GM18508 (cell line): ENCODE results near the gene PSMD13.
"Not testable (repeated sequence)": the region's sequence is repeated elsewhere in the genome, so short reads cannot be mapped to it uniquely, and the experiment has no call there.

ENCODE experiments used
- ATAC-seq: cut with Tn5 transposase; IDR thresholded peaks from one replicate; pipeline ENCODE4 v1.9.1; 2021; ENCODE audit warnings: moderate number of reproducible peaks; ENCODE audit not compliant: insufficient read depth, unreplicated experiment

PSMD13 gene

DNA sequence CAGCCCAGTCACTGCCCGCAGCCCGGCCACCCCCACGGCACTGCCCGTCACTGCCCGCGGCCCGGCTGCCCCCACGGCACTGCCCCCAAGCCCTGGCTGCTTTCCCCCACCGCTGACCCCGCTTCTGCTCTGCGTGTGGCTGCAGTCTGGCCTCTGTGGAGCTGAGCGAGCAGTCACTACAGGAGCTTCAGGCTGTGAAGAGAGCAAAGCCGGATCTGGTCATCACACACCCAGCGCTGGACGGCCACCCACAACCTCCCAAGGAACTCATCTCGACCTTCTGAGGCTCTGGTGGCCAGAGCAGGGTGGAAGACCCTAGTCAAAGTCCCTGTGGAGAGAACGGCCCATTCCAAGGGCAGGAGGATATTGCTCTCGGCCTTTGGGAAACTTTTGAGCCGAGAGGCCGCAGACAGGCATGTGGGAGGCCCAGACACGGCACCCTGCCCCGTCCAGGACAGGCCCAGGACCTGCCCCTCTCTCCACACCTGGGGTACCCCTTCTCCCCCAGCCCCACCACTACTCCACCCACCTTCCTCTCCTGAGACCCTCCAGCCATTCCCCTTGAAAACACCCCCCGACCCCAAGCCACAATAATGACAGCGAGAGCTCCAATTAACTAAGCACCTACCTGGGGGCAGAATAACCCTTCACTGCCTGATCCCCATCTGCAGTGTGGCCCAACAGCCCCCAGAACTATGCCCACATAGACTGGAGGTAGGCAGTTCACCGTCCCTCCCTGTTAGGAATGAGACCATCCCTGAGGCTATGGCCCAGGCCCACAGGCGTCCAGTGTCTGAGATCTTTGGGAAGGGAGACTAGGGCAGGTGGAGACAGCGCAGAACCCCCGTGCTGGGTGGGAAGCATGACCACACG is 48.5 kb downstream of the PSMD13 start:
- ATAC-seq = no peak

DNA sequence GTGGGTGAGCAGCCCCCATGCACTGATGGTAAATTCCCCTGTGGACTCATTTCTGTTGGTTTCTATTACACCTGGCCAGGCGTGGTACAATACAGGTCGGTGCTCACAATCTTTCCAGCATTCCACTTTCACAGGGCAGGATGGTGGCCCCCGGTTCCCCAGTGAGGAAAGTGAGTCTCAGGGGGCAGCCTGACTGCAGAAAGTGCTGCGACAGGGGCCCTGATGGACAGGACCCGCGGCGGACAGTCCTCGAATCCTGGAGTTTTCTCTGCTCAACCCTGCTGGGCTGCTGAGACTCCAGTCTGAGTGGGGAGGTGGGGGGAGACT is 49.1 kb downstream of the PSMD13 start:
- no peak for ATAC-seq

GRCh38 chr11:286977-287820 is 50.4 kb downstream of the PSMD13 start:
- ATAC-seq = not testable (repeated sequence)

DNA sequence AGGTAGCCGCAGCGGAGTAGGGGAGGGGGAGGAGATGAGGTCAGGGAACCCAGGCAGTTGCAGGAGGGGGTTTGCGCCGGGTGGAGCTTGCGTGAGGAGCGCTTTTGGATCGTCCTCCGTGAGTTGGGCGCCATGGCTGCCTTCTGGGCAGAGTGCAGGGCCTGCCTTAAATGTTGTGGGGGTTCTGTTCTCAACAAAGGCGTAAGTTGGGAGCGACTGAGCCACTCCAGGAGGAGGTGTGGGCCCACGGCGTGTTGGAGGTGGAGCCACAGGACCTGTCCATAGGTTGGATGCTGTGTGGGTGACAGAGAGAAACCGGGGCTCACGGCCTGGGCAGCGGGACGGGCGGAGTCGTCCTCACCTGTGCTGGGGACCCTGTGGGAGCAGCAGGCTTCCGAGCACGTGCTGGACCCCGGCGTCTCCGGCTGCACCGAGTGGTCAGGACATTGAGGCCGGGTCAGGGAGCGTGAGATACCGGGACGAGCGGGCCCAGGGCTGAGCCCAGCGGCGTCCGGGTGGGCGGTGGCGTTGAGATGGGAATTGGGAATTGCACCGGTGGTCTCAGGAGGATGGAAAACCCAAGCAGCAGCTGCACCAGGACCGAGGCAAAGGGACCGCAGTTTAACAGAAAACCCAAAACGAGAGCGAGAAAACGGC is 51.2 kb downstream of the PSMD13 start:
- ATAC-seq = no peak

- no peak for ATAC-seq
Observed at GRCh38 chr11:288478-289397, 52.0 kb downstream of the PSMD13 start, which contains the start of gene PGGHG. Gene PGGHG (plus strand): TSS chr11:289126. CDS start chr11:289817, 691 bp downstream.

- ATAC-seq = no peak
Observed at GRCh38 chr11:289398-289711, 52.6 kb downstream of the PSMD13 start.

- no peak for ATAC-seq
Observed at GRCh38 chr11:289712-290620, 53.2 kb downstream of the PSMD13 start.

GRCh38 chr11:290621-291231 is 54.0 kb downstream of the PSMD13 start:
- no peak for ATAC-seq

DNA sequence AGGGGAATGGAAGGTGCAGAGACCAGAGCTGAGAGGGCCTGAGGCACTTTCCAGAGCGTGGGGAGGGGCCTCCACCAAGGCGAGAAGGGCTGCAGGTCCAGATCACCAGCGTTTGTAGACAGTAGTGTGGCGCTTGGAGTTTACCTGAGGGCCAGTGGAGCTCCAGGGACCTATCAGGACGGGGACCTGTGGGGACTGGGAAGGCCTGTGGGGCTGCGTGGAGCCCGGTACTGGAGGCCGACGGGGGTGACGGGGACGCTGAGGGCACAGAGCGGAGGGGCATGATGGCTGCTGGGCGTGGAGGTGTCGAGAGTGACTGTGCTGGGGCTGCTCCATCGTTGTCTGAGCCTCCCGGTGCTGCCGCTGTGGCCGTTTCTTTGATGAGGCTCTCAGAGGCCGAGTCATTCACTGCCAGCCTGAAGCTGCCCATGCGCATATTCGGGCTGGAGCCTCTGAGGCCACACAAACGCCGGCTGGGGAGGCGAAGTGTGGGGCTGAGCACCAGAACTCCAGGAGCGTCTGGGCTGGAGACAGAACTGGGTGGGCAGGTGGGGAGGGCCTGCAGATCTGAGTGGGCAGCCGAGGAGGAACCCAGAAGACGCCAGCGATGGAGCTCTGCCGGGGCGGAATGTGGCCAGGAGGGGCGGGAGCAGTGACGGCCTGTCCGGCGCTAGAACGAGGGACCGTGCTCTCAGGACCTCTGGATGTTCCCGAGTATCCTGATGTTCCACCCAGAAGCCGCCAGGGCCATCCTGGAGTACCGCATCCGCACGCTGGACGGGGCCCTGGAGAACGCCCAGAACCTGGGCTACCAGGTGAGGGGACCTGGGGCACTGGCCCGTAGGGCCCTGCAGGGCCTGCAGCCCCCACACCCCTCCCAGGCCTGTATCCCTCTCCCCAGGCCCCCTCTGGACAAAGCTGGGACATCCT is 54.8 kb downstream of the PSMD13 start:
- ATAC-seq = no peak

DNA sequence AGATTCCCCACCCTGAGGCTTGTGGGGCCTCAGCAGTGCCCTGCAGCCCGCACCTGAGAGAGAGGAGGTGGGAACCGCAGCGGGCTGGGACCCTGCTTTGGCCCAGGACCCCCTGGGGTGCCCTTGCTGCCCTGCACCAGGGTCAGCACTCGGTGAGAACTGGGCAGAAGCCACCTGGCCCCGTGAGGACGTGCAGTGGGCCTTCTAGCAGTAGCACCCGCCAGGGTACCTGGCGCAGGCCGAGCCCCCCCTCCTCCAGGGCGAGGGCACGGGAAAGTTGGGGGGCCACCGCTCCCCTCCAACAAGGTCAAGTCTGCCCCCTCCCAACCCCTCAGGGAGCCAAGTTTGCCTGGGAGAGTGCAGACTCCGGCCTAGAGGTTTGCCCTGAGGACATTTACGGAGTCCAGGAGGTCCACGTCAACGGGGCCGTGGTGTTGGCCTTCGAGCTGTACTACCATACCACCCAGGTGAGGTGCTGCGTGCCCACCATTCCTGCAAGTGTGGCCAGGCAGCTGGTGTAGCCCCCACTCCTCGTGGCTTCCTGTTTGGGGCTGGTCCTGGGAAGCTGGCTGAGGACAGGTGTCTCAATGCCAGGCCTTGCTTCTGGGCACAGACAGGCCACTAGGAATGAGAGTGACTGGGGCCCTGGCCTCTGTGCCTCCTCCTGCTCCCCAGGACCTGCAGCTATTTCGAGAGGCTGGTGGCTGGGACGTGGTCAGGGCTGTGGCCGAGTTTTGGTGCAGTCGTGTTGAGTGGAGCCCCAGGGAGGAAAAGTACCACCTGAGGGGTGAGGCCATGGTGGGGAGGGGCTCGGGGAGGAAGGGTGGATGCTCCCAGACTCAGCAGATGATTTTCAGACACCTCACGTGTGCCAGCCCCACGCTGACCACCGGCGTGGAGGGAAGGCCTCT is 55.7 kb downstream of the PSMD13 start:
- ATAC-seq = no peak

GRCh38 chr11:293271-293851 is 56.6 kb downstream of the PSMD13 start:
- no peak for ATAC-seq

DNA sequence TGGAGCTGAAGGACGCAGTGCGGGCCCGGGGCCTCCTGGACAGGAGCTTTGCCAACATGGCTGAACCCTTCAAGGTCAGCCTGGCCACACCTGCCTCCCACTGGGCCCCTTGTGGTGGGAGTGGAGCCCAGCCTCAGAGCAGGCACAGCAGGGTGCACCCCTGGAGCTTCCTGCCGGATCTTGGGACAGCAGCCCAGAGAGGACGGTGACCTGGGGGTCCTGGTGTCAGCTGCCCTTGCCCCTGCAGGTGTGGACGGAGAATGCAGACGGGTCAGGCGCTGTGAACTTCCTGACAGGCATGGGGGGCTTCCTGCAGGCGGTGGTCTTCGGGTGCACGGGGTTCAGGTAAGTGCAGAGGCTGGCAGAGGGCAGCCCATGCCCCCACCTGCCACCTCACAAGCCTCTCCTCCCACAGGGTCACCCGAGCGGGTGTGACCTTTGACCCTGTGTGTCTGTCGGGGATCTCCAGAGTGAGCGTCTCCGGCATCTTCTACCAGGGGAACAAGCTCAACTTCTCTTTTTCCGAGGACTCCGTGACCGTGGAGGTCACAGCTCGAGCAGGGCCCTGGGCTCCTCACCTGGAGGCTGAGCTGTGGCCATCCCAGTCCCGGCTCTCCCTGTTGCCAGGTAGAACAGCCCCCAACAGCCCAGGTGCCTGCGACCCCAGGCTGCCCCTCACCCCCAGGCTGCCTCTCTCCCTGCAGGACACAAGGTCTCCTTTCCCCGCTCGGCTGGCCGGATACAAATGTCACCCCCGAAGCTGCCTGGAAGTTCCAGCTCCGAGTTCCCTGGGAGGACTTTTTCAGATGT is 57.3 kb downstream of the PSMD13 start:
- ATAC-seq = no peak

DNA sequence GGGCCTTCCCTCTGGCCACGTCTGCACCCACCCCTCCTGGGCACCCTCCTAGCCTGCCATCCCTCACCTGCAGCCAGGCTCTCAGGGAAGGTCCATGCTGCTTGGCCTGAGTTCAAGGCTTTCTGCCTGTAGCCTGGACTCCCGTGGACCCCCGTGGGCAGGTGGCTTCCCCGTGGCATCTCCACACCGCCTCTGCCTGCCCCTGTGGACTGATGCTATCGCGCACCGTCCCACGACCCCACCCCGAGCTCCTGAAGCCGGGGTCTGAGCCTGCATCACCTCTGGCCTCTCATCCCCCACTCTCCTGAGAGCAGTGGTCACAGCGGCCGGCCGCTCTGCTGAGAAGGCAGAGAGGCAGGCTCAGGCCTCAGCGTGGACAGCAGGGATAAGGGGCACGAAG is 58.0 kb downstream of the PSMD13 start:
- ATAC-seq = no peak

GRCh38 chr11:295351-296170 is 58.8 kb downstream of the PSMD13 start:
- ATAC-seq = no peak
